GM19438 (cell line): ENCODE measurements around the gene DENND6A.
"Not testable (repeated sequence)": the region's sequence is repeated elsewhere in the genome, so short reads cannot be mapped to it uniquely, and the experiment has no call there.

Experiments
- ATAC-seq: cut with Tn5 transposase; IDR thresholded peaks from one replicate; pipeline ENCODE4 v1.9.1; 2021; ENCODE audit warnings: low read depth; ENCODE audit not compliant: unreplicated experiment

The DENND6A gene, protein sequence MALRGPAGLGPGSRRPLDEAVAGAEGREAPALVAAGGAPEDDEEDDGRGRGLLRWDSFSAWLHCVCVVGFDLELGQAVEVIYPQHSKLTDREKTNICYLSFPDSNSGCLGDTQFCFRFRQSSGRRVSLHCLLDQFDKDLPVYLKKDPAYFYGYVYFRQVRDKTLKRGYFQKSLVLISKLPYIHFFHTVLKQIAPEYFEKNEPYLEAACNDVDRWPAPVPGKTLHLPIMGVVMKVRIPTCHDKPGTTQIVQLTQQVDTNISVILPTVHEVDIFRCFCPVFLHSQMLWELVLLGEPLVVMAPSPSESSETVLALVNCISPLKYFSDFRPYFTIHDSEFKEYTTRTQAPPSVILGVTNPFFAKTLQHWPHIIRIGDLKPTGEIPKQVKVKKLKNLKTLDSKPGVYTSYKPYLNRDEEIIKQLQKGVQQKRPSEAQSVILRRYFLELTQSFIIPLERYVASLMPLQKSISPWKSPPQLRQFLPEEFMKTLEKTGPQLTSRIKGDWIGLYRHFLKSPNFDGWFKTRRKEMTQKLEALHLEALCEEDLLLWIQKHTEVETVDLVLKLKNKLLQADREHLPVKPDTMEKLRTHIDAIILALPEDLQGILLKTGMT

DNA sequence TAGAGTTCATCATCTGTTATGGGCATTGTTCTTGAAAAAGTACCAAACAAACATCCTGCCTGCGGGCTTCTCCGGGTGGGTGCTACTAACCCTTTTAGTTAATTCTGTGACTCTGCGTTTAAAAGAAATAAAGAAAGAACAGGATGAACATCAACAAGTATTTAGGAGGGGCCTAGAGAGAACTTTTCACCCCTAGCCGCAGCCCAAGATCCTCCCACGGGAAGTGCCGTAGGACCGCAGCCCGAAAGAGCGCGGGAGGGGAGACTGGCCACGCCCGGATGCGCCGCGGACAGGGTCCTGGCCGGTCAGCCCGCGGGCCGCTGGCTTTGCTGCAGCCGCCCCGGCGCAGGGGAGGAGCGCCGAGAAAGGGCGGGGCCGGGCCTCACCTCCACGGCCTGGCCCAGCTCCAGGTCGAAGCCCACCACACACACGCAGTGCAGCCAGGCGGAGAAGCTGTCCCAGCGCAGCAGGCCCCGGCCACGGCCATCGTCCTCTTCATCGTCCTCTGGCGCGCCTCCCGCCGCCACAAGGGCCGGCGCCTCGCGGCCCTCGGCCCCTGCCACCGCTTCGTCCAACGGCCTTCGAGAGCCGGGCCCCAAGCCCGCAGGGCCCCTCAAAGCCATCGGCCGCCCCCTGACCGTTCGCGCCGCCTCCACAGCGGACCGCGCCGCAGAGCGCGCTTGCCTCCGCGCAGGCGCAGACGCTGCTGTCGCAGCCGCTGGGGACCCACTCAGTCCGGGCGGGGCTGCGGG is at the start of gene DENND6A:
TSS of gene DENND6A (minus strand) at position 682 of the 752 bp plus-strand sequence. CDS start at position 623, 59 bp downstream.
- ATAC-seq, result peak; percentile 78

DNA sequence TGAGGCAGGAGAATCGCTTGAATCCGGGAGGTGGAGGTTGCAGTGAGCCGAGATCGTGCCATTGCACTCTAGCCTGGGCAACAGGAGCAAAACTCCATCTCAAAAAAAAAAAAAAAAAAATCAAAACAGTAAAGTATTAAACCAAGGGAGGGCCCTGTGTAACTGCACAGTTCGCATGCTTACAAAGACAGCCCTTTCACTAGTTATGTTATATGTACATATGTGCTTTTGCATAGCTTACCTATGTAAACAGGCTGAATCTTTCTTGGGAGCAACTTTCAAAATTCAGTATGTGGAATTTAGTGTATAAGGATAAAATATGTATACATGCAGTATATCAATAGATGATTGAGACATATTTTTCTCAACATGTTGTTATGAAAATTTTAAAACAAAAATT is 47.1 kb upstream of the DENND6A start:
- no peak for ATAC-seq

GRCh38 chr3:57738391-57738790 is 45.5 kb upstream of the DENND6A start:
- ATAC-seq, result no peak

DNA sequence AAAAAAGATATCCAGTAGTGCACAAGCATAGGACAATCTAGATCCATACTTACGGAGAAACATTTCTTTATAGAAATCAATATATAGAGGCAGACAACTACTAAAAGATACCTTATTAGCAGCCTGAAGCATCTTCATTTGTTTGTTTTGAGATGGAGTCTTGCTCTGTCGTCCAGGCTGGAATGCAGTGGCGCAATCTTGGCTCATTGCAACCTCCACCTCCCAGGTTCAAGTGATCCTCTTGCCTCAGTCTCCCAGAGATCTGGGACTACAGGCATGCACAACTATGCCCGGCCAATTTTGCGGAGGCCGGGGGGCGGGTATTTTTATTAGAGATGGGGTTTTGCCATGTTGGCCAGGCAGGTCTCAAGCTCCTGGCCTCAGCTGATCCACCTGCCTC is 45.0 kb upstream of the DENND6A start:
- ATAC-seq, result no peak

GRCh38 chr3:57735405-57735804 is 42.5 kb upstream of the DENND6A start:
- ATAC-seq, result no peak

- ATAC-seq, result no peak
Observed at GRCh38 chr3:57733790-57734189, 40.9 kb upstream of the DENND6A start.

GRCh38 chr3:57731311-57731710 is 38.4 kb upstream of the DENND6A start:
- no peak for ATAC-seq

DNA sequence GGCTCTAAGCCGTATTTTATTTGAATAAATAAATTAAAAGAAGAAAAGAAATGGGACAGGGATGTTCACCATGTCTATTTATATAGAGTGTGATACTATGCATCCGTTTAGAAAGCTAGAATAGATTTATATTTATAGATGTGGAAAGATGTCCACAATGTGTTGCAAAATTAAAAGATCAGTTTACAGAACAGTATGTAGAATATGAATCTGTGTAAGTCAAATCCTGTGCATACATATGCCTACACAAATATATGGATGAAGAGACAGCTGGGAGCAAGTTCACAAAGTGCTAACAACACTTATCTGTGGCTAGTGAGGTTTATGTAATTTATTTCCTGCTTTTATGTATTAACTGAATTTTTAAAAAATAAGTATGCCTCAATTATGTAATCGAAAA is 37.8 kb upstream of the DENND6A start:
- no peak for ATAC-seq

DNA sequence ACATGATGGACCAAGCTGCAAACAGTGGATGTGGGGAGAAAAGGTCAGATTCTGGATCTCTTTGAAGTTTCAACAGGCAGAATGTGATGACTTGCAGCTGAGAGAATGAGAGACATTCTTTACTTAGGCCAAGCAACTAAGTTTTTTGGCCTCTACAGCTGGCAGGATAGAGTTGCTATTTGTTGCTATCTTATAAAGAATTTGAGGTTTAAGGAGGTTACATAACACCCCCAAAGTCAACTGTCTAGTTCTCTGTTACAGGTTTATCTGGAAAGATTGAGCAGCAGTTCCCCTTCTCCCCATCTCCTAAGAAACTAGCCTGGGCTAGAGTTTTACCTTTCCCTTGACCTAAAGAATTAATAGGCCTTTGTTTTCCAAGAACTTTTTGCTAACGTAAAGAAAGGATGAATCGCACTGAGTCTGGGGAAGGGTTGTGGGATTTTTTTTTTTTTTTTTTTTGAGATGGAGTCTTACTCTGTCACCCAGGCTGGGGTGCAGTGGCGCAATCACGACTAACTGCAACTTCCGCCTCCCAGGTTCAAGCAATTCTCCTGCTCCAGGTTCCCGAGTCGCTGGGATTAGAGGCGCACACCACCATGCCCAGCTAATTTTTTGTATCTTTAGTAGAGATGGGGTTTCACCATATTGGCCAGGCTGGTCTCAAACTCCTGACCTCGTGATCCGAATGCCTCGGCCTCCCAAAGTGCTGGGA is 36.6 kb upstream of the DENND6A start:
- no peak for ATAC-seq

GRCh38 chr3:57727106-57727505 is 34.2 kb upstream of the DENND6A start:
- no peak for ATAC-seq

GRCh38 chr3:57726397-57726796 is 33.5 kb upstream of the DENND6A start:
- ATAC-seq, result no peak

- no peak for ATAC-seq
Observed at GRCh38 chr3:57718118-57718517, 25.2 kb upstream of the DENND6A start.

DNA sequence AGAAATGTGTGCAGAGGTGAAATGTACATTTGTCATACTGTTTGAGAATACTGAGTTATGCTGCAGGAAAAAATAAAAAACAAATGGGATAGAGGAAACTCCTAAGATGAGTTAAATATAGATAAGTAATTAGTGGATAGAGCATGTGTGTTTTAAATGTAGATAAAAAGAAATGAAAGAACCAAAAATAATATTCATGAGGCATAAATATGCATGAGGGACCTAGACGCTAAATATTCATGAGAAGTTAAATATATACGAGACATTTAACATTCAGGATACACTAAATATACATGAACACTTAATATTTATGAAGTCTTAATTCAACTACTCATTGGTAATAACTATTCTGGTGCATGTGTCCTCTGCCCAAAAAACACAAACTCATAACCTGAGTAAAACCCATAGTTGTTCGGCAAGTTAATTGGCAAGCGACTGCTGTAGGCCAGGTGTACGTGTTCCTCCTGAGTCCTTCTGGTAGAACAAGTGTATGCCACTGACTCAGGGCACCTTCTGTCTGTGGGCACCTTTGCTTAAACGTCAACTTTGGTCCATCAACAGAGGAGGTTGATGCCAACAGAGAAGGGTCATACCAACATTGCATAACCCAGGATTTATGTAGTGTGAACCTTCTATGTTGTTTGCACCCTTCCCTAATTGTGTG is 24.5 kb upstream of the DENND6A start:
- no peak for ATAC-seq

GRCh38 chr3:57715686-57716085 is 22.8 kb upstream of the DENND6A start:
- no peak for ATAC-seq

- no peak for ATAC-seq
Observed at GRCh38 chr3:57709559-57709958, 16.7 kb upstream of the DENND6A start.

DNA sequence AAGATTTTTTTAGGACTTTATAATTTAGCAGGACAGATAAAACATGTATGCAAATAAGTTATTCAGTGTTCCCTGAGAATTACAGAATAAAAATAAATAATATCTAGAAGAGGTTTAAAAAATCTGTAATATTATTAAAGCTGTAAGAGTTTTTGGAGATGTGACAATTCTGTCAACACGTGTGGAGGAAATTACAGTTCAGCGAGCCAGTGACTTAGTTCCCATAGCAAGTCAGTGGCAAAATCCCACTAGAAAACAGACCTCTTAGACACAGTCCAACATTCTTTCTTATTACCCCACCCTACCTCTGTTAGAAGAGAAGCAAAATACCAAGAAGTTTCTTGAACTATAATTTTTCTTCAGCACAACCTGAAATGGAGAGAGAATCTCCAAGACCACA is 16.2 kb upstream of the DENND6A start:
- ATAC-seq, result no peak

GRCh38 chr3:57706462-57706861 is 13.6 kb upstream of the DENND6A start:
- ATAC-seq, result no peak

GRCh38 chr3:57705351-57705750 is 12.5 kb upstream of the DENND6A start:
- not testable (repeated sequence) for ATAC-seq

GRCh38 chr3:57701781-57702180 is 8.9 kb upstream of the DENND6A start:
- ATAC-seq, result no peak

- ATAC-seq, result no peak
Observed at GRCh38 chr3:57700737-57701136, 7.9 kb upstream of the DENND6A start.
